Kidney epithelial cell (primary cell): ENCODE results near the gene EIF2B2. TPM values are rescaled to one million over a fixed set of nuclear protein-coding genes. Genes with fewer than 3 reads are reported as not detected.
"Not testable (repeated sequence)": the region's sequence is repeated elsewhere in the genome, so short reads cannot be mapped to it uniquely, and the experiment has no call there.

Experiments used
- DNase-seq: peaks from one replicate; pipeline ENCODE4 v3.0.0-alpha.2; 2010; ENCODE audit warnings: low read depth
- H3K27me3 ChIP-seq: 2 replicates; pipeline ENCODE4 v1.6.0; 2011; ENCODE audit warnings: low read length; ENCODE audit not compliant: control insufficient read depth, insufficient read depth
- H3K36me3 ChIP-seq: 2 replicates; pipeline ENCODE4 v1.5.1; 2011; ENCODE audit warnings: low read length; ENCODE audit not compliant: control insufficient read depth, insufficient read depth
- H3K4me3 ChIP-seq: 2 replicates; pipeline ENCODE4 v1.5.1; 2011; ENCODE audit warnings: low read depth, mild to moderate bottlenecking, control low read depth, low read length
- total RNA-seq: library from RNA; depleted of rRNA; stranded (reverse); fragments of >200 nt; gene quantifications from 2 replicates; pipeline ENCODE4 v1.2.3, GENCODE V29; 2015
- TF ChIP-seq, protein P1 (sequence below): IDR thresholded peaks from 2 replicates; pipeline ENCODE4 v1.5.1; 2011; ENCODE audit warnings: mild to moderate bottlenecking, moderate library complexity, low read length, control low read depth, inconsistent platforms; ENCODE audit not compliant: insufficient read depth, poor library complexity, severe bottlenecking

Gene EIF2B2
- total RNA-seq, 1 donor from 2014 or later = 78.6 TPM

DNA sequence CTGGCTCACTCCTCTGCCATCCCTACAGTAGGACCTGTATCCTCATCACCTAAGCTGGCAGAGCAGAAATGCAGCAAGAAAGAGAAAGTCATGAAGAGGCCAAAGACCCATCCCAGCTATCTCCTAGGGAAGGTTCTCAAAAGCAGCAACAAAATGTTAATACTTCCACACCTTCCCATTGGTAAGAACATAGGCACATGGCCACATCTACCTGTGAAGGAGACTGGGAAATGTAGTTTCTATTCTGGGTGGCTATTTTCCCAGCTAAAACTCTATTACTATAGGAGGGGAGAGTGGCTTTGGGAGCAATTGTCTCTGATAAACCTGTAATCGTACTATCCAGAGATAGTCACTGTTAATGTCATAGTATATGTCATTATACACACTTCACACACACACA lies 13.7 kb upstream of the EIF2B2 start:
- DNase-seq = no peak
- H3K4me3 ChIP-seq = no peak overlapping the region
- TF ChIP-seq, protein P1, sequence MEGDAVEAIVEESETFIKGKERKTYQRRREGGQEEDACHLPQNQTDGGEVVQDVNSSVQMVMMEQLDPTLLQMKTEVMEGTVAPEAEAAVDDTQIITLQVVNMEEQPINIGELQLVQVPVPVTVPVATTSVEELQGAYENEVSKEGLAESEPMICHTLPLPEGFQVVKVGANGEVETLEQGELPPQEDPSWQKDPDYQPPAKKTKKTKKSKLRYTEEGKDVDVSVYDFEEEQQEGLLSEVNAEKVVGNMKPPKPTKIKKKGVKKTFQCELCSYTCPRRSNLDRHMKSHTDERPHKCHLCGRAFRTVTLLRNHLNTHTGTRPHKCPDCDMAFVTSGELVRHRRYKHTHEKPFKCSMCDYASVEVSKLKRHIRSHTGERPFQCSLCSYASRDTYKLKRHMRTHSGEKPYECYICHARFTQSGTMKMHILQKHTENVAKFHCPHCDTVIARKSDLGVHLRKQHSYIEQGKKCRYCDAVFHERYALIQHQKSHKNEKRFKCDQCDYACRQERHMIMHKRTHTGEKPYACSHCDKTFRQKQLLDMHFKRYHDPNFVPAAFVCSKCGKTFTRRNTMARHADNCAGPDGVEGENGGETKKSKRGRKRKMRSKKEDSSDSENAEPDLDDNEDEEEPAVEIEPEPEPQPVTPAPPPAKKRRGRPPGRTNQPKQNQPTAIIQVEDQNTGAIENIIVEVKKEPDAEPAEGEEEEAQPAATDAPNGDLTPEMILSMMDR = no peak
- H3K36me3 ChIP-seq = no peaks in the 10 kb centered on the region
- no peaks in the 10 kb centered on the region for H3K27me3 ChIP-seq

GRCh38 chr14:74994182-74994581 lies 8.5 kb upstream of the EIF2B2 start:
- DNase-seq, H3K36me3 ChIP-seq, H3K4me3 ChIP-seq, H3K27me3 ChIP-seq: not testable (repeated sequence)

GRCh38 chr14:74995781-74996180 lies 6.9 kb upstream of the EIF2B2 start:
- H3K27me3 ChIP-seq, H3K4me3 ChIP-seq, H3K36me3 ChIP-seq, DNase-seq: not testable (repeated sequence)

- Histone ChIP-seq H3K4me3 (no peak overlapping the region), H3K36me3 (no peaks in the 10 kb centered on the region), H3K27me3 (no peaks in the 10 kb centered on the region)
- TF ChIP-seq, protein P1 = no peak
- DNase-seq = no peak
Observed at GRCh38 chr14:75001261-75001660, 1.5 kb upstream of the EIF2B2 start.

DNA sequence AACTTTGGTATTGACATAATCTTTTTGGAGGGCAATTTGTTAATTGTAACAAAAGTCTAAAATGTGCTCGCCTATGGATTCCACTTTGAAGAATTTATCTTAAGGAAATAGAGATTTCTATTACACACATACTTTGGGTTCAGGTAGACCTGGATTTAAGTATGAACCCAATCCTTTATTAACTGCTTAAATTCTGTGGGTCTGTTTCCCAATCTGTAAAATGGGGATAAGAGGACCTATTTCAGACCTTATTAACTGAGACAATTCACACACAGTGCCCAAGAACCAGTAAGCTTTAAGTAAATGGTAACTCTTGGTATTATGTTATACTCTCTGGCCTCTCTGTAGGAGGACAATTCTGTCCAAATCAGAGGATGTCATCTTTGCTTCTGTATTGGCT lies 822 bp upstream of the EIF2B2 start:
- DNase-seq = no peak
- Histone ChIP-seq H3K36me3 (no peaks in the 10 kb centered on the region), H3K27me3 (no peaks in the 10 kb centered on the region), H3K4me3 (peak overlapping the region; percentile 86)
- TF ChIP-seq, protein P1 = no peak

- DNase-seq = no peak
- Histone ChIP-seq H3K36me3 (no peaks in the 10 kb centered on the region), H3K27me3 (no peaks in the 10 kb centered on the region), H3K4me3 (peak overlapping the region; percentile 86)
- TF ChIP-seq, protein P1 = no peak
Observed at GRCh38 chr14:75003250-75004027, 718 bp downstream of the EIF2B2 start.

DNA sequence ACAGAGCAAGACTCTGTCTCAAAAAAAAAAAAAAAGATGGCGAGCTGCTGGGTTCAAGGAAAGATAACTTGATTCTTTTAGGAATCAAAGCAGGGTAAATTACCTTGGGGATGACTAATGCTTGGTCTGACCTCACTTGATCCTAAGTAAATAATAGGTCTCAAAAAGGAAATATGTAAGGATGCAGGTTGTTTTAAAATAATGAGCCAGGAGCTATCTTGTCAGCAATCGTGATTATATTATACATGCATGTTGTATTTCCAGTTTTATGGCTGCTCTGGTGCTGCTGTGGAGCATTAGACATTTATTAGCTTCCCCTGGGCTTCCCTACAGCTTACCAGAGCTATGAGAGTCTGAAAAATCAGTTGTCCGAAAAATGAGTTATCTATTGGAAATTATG lies 2.6 kb downstream of the EIF2B2 start:
- DNase-seq = no peak
- H3K27me3 ChIP-seq = no peaks in the 10 kb centered on the region
- H3K4me3 ChIP-seq = no peak overlapping the region
- TF ChIP-seq, protein P1 = no peak
- no peaks in the 10 kb centered on the region for H3K36me3 ChIP-seq
